SH-SY5Y (cell line): ENCODE data around the gene ITGB5.

Source experiments
- GATA2 ChIP-seq: IDR thresholded peaks from 2 replicates; pipeline ENCODE4 v1.6.1; 2011; ENCODE audit warnings: mild to moderate bottlenecking, low read depth, low read length
- GATA3 ChIP-seq: IDR thresholded peaks from 2 replicates; pipeline ENCODE4 v1.6.1; 2011; ENCODE audit warnings: low read depth, mild to moderate bottlenecking, low read length, moderate library complexity

DNA sequence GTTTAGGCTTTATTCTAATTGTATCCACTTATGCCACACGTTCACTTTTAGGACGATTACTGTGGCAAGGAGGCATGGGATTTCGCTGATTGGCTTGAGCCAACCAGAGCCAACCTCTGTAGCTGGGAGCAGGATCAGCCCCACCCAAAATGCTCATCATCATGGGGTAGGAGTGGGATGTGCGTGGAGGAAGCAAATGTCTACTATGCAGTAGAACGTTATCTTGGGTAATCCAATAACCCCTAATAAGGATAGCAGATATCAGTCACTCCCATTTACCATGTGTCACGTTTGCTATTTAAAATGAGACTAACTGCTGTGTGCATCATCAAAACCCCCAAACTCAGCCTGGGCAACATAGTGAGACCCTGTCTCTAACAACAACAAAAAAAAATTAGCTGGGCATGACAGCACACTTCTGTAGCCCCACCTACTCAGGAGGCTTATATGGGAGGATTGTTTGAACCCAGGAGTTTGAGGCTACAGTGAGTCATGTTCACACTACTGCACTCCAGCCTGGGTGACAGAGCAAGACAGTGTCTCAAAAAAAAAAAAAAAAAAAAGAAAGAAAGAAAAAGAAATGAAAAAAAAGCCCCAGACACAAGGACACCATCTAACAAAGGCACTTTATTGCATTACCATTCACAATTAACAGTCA is 17.8 kb upstream of the ITGB5 start:
- TF ChIP-seq GATA3 (no peak), GATA2 (no peak)
